ENCODE data around the gene ZFAND5.

ZFAND5 gene

DNA sequence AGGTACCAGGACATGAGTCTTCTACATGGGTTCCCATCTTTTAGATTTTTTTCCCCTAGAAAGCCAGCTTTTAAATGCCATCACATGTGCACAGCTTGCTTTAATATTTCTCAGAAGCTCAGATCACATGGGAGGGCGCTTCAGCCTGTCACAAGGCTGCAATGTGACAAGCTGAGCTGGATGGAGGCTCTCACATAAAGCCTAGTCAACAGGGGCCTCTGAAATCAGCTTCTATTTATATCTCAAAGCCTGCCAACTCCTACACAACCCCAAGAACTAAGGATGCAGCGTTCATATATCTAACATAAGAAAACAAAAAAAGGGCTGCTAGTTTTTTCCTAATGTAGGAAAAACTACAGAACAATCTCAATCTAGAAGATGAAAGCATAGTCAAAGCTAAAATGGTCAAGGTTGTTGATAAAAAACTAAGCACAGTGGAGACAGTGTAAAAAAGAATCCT lies 2.3 kb downstream of the ZFAND5 start:
- peak; percentile 59 for DNase-seq

DNA sequence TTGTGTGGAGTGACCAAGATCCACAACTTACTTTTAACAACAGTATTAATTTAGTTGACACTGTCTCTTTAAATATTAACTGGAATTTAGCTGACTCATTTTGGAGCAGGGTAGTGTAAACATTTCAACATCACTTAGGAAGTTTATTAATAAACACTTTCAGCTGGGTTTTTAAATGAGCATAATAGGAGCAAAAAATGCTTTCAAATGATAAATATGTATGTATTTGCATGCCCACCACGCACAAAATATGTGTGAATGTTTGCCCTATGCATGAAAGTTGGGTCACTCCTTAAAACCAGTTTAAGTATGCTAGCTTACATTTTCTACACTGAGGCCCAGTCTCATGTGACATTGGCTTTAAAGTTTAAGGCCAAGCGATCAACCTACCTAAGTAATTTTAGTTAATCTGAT lies 2.9 kb downstream of the ZFAND5 start:
- no peak for DNase-seq

DNA sequence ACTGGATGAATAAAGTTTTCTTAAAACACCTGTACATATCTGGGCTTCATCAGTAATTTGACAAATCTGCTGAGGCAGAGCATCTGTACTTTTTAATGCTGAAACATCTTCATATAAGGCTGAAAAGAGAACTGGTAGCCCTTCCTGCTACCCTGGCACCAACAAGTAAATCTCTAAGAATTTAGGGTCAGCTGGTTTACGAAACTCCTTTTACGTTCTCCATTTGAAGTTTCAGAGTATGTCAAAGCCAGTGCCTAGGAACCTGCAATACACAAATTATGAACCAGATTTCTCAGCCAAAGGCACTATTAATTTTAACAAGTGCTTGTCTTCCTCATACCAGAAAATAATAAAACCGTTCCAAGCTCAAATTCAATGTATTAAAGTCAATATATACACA lies 3.8 kb downstream of the ZFAND5 start:
- DNase-seq = no peak

DNA sequence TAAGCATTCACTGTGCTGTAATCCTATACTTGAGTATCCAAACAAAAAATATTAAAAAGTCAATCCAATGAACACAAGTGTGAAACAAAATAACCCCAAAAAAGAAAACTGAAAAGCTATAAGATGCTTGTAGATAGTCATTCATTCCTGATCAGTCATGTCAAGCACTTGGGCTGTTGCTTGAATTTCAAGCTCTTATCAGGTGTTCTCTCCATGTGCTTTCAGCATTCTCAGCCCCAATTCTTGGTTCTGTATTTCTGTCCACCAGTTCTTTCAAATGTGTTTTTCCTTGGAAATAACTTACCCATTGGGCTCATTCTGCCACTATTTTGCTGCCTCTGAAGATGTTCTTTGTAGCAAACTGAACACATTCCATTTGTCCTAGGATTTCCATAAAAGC lies 4.7 kb downstream of the ZFAND5 start:
- no peak for DNase-seq

DNA sequence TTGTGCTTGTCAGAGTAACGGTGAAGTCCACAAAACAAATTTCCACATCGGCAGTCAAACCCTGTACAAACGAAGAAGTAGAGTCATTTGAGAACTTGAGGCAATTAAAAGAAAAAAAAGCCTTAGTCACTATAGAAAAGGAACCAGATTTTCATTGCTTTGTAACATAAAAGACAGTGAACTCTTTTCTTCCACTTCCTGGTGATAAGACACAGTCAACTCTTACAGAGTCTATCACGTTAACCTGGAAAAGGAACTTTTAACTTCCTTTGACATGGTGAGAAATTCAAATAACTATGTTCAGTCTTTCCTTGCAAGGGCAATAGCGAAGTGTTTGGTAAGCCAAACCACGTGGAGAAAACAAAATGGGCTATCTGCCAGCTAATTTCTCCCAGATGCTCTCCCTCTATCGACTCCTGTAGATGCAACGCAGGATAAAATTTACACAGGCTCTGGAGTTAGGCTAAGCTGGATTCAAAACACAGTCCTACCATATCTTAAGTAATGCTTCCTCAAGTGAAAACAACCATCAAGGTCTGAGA lies 8.9 kb downstream of the ZFAND5 start:
- no peak for DNase-seq

DNA sequence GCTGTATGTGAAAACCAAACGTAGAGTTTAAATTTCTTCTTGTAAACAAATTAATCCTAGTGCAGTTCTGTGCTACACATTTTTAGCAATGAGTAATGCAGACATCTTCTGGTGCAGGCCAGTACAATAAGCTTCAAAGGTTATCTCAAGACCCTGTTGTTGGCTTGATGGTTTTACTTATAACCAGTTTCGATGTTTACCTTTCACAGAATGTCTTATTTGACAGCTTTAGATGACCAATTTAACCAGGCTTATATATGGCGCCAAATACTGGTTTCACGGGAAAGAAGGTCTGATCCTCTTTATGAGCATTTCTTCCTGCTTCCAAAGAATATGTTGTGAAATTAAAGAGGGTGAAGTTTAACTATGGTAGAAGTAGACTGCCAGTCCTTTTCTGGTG lies 9.9 kb downstream of the ZFAND5 start:
- DNase-seq = no peak

DNA sequence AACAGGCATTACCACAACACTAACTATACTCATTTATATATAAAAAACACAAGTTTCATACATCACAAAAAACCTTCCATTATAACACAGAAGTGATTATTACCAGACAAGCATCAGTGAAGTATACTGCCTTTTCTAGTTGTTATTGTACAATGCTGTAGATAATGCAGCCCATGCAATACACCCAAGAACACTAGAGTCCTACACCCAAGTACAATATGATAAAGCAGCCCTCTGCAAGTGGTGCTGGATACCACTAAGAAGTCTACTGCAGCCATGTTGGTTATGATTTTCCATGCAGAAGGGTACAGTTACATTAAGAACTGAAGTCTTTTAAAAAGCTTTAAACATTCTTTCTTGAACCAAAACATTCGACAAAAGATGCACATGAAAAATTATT lies 10.3 kb downstream of the ZFAND5 start:
- DNase-seq = no peak

DNA sequence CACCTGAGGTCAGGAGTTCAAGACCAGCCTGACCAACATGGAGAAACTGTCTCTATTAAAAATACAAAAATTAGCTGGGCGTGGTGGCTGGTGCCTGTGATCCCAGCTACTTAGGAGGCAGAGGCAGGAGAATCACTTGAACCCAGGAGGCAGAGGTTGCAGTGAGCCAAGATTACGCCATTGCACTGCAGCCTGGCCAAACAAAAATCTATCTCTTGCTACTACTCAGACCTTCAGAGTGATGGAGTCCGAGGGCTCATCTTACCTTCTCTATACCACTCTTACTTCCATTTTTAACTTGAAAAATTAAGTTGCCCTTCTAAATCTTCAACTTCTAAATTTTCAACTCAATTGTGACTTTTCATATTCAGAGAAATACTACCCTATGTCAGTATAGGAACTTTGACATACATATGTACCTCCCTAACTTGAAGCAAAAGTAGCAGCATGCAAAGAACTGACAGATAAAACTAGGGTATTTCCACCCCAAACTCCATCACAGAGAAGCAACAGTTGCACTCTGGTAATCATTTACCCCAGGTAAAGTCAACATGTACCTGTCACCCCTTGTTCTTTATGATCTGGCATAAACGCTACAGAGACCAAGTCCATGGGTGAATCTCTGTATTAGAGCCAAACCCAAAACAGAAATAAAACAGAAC lies 11.4 kb downstream of the ZFAND5 start:
- no peak for DNase-seq

DNA sequence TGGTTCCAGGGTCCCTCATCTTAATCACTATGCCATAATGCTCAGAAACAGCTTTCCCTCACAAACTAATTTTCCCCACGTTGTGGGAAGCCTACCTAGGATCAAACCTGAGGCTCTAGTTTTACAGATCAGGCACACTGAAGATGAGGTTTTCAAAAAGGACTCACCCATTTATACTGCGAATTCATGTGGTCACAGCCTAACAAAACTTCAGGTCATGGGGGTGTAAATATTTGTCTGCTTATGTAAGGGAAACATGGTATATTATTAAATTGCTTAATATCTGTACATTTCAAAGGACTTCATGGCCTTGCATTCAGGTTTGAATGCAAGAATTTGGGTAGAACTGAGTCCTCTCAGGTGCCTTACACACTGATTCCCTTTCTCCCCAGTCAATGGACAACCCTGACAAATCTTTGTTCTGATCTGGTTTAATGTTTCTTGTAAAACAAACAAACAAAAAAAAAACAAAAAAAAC lies 12.1 kb downstream of the ZFAND5 start:
- no peak for DNase-seq

DNA sequence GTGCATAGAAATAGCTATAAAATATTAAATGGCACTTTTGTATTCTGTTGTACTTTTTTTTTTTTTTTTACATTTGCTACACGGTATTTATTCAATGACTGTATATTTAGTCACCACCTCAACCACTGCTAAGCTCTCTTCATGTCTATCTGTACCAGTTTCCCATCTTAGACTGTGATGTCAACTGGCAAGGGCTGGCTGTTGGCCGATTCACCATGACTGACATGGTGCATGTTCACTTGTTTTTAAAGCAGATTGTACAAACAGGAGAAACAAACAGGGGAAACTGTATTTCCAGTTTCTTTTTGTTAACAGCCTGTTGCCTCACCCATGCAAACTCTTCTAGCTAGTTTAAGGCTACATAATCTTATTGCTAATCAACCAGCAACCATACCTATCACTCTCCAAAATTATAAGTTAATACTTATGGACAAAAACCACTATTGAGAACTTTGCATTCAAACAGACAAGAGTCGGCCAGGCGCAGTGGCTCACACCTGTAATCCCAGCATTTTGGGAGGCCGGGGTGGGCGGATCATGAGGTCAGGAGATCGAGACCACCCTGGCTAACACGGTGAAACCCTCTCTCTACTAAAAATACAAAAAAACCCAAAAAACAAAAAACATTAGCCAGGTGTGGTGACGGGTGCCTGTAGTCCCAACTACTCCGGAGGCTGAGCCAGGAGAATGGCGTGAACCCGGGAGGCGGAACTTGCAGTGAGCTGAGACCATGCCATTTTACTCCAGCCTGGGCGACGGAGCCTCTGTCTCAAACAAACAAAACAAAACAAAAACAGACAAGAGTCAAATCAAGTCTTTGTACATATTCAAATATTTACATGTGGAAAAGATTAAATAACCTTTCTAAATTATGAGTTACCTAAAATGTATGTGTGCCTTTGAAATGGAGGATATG lies 13.2 kb downstream of the ZFAND5 start:
- no peak for DNase-seq

DNA sequence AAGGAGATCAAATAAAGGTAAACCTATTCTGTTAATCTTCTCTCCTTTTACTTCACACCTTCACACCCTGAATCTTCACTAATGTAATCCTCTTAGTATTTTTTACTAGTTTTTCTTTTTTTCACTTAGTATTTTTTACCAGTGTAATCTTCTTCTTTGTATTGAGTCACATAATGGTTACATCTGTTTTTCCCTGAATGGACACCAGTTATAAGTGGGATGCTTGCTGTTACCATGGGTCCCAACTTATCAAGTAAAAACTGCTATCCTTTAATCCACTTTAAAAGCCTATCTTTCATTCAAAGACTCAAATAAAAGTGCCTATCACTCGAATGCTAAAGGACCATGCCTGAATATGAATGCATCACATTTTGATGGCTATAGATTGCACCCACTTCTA lies 15.1 kb downstream of the ZFAND5 start:
- no peak for DNase-seq

DNA sequence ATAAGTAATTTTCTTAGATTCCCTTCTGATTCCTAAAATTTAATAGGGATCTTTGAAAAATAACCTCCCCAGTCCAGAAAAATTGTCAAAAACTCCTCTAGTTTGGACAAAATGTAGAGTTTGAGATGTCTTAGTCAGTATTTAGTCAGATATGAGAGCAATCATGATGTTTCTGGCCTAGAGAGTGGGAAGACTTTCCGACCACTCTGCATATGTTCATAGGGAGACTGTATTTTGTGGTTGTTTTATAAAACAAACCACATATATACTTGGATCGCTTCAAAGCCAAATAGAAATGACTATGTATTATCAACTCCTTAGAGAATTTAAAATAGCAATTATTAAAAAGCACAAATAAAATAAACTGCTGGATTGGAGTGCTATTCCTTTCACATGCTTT lies 15.8 kb downstream of the ZFAND5 start:
- DNase-seq = peak; percentile 17

DNA sequence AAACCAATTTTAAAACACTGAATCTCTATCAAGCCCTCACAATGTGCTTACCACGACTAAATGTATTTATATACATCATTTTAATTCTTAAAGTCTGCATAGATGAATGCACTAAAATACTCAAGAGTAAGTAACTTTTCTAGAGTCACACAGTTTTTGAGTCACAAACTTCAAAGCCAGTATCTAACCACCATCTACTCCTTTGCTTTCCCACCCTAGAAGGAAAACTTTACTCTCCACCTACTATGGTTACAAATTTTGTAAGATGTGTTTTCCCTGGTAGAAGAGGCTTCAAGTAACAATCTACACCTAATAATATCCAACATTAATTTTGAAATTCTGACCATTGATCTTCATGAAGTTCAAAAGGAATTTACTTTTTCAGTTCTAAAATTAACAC lies 18.7 kb downstream of the ZFAND5 start:
- no peak for DNase-seq

DNA sequence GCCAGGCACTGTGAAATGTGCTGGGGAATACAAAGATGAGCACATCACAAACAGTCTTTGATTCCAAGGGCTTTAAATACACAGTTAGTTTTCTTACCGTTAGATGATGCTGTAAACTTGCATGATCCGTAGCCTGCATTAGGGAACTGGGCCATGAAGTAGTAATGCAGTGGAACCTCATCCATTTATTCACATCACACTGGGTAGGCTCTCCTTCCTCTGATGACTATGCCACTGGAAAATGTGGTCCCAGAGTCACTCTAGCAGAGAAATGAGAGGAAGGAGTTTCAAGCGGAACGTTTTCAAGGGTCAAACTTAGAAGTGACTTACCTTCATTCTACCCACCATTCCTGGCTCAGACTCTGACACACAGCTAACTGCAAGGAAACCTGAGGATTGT lies 26.4 kb downstream of the ZFAND5 start:
- DNase-seq = no peak

DNA sequence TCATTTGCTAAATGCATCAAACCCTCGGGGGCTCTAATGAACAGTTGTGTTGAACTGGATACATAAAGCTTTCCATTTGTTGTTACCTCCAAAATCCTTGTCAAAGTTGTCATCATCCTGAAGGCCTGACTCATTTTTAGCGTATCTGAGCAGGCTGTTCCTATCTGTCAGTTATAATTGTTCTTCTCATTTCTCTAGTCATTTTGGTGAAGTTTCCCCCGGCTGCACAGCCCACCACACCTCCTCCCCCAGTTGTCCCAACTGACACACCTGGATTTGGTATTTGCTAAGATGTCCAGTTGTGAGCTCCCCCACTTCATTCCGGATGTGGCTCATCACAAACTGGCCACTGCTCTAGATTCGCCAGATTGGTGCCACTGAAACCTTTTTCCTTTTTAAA lies 27.7 kb downstream of the ZFAND5 start:
- DNase-seq = no peak

DNA sequence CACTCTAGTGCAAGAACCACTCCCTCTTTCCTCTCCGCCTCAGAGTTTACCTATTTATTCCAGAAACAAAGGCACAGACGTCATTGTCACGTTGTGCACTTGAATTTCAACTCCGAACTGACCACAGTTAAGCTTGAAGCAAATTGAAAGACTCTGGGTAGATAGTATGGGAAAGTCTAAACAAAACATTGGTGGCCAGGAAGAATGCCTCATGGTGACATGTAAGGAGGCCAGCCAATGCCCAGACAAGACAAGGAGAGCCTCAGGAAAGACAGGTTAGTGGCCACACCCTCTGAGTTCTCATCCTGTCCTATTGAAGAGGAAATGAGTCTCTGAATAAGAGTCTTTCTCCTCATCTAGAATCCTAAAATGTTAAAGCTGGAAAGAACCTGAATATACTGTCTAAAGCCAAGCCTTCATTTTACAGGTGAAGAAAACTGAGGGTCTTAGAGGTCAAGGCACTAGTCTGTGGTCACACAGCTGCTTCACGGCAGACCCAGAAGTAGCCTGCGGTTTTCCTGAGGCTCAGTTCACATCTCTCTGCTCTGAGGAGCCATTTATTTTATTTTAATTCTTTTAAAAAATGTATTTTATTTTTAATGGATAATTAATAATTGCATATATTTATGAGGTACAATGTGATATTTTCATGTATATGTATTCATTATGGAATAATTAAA lies 30.2 kb downstream of the ZFAND5 start:
- DNase-seq = no peak

DNA sequence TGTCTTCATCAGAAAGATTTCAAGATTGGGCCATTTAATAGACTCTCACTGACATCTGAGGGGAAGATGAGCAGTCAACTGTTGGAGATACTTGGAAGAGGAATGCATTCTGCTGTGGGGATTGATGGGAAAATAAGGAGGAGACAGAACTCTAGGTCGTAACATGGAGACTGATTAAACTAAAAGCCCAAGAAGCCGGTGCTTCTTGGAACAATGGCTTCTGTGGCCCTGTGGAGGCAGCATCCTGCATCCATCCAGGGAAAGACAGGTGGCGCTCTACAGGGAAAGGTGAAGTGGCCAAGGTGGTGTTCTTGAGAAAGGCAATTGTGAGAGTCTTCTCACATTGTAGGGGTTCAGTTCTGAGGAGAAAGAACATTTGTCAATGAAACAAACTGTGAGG lies 31.3 kb downstream of the ZFAND5 start:
- no peak for DNase-seq

DNA sequence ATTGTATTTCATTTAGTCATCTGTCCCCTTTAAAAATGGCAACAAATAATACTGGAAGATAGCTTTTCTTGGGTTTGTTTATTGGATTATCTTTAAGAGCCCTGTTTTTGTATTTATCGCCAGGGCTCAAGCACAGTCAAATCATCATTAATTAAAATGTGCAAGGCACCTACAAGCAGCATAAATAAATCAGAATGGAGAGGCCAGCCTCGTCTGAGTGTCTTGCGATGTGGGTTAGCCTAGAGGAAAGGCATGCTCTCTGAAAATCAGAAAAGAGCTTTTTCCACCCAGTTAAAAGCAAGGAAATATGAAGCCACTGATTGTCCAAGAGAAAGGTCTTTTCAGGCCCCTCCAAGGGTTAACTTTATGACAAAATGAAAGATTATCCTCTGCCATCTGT lies 31.8 kb downstream of the ZFAND5 start:
- no peak for DNase-seq

DNA sequence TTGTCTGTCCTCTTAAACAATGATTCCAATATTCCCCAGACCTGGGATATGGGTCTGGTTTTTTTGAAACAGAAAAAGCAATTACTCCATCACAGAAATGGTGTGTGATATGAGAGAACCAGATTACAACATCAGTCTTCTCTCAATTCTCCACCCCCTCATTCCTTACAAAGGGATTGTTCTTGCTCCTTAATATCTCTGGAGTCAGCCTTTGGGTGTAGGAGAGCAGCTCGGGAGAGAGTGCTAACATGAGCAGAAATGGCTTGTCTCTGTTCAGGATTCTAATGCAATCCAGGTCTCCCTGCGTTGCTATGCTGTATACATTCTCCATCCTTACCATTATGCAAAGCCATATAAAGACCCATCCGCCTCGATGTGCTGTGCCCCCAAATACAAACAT lies 32.7 kb downstream of the ZFAND5 start:
- DNase-seq = no peak

DNA sequence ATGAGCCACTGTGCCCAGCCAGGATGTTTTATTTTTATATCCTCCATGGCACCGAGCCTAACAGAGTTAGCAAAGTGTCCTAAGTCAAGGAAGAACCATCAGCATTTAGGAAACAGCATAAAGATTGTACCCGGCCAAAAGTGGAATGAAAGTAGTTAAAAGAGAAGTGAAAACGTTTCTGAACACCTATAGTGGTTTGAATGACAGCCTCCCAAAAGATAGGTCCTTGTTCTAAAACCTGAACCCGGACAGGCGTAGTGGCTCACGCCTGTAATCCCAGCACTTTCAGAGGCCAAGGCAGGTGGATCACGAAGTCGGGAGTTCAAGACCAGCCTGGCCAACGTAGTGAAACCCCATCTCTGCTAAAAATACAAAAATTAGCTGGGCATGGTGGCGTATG lies 37.4 kb downstream of the ZFAND5 start:
- DNase-seq = no peak

DNA sequence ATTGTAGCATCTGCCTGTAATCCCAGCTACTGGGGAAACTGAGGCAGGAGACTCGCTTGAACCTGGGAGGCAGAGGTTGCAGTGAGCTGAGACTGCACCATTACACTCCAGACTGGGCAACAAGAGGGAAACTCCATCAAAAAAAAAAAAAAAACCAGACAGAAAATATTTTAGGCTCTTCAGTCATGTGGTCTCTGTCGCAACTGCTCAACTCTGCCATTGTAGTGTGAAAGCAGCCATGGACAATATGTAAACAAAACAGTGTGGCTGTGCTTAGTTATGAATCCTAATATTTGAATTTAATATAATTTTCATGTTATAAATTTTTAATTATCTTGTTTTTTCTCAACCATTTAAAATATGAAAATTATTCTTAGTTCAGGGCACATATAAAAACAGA lies 38.4 kb downstream of the ZFAND5 start:
- no peak for DNase-seq

DNA sequence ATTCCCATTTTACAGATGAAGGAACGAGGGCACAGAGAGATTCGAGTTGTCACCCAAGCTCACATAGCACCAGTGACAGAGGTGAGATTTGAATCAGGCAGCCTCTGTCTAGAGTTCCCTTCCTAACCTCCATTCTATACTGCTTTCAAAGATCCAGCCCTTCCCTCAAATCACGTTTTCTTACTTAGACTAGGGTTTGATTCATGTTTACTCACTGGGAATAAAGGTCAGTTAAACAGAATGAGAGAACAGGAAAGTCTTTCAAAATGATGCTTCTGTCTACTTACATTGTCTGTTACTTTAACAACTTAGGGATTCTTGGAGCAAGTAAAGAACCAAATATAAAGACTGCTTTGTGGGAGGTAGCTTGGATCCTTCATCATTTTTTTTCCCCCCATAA lies 40.0 kb downstream of the ZFAND5 start:
- no peak for DNase-seq

DNA sequence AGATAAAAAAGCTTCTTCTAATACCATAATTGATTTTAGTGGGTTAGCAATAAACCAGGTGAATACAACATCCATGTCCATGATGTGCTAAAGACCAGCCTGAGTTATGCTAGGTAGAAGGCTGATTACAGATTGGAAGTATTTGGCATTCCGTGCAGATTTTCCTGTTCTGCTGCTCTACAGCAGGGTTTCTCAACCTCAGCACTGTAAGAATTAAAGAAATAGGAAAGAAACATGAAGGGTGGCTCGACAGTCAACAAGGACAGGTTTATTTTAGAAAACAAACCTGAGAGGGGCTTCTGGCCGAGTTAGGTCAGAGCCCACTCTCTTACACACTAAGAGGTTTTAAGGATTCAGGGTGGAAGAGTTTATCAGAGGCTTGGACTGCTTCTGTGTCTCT lies 42.3 kb downstream of the ZFAND5 start:
- DNase-seq = no peak
